Small intestine (tissue), 7 donors: ENCODE results near the gene F12. TPM values are rescaled to one million over a fixed set of nuclear protein-coding genes. Genes with fewer than 3 reads are reported as not detected.

Experiments used
- DNase-seq, 2 donors: peaks; one replicate each; pipeline versions ENCODE4 v3.0.0 to v3.0.0-alpha.2; 2013
- FAIRE-seq: peaks from 2 replicates; lab custom pipeline; 2012; peaks lifted over from hg19 to GRCh38; lab: Jason Lieb, UNC
- H3K27ac ChIP-seq, 3 donors: one replicate each; pipeline ENCODE4 v1.5.1; 2013; ENCODE audit warnings: low read length in 2 of 3, mild to moderate bottlenecking in 2 of 3, control low read depth in 1 of 3, inconsistent platforms in 1 of 3, low read depth in 1 of 3, moderate library complexity in 1 of 3
- H3K27me3 ChIP-seq, 3 donors: one replicate each; pipeline ENCODE4 v1.6.1; 2013; ENCODE audit warnings: low read length in 3 of 3, inconsistent platforms in 1 of 3; ENCODE audit not compliant: control insufficient read depth in 3 of 3, insufficient read depth in 3 of 3
- H3K36me3 ChIP-seq, 3 donors: one replicate each; pipeline ENCODE4 v1.6.1; 2013; ENCODE audit warnings: low read length in 3 of 3, inconsistent platforms in 1 of 3, low read depth in 1 of 3, mild to moderate bottlenecking in 1 of 3, moderate library complexity in 1 of 3; ENCODE audit not compliant: control insufficient read depth in 3 of 3, insufficient read depth in 2 of 3
- H3K4me1 ChIP-seq, 3 donors: one replicate each; pipeline ENCODE4 v1.6.1; 2013; ENCODE audit warnings: low read length in 2 of 3, inconsistent platforms in 1 of 3, low read depth in 1 of 3, mild to moderate bottlenecking in 1 of 3, moderate library complexity in 1 of 3; ENCODE audit not compliant: control insufficient read depth in 3 of 3, insufficient read depth in 2 of 3
- H3K4me3 ChIP-seq, 3 donors: one replicate each; pipeline ENCODE4 v1.5.1; 2013; ENCODE audit warnings: low read length in 3 of 3, control low read depth in 1 of 3, inconsistent platforms in 1 of 3, low read depth in 1 of 3, mild to moderate bottlenecking in 1 of 3, moderate library complexity in 1 of 3
- H3K9me3 ChIP-seq, 2 donors: one replicate each; pipeline ENCODE4 v1.6.1; 2013; ENCODE audit warnings: low read depth in 1 of 2, low read length in 1 of 2; ENCODE audit not compliant: control insufficient read depth in 2 of 2, insufficient read depth in 1 of 2
- WGBS, 3 donors: extraction: QIAGEN DNeasy Blood & Tissue Kit; methylation state at CpG; one replicate each; pipeline ENCODE4 v1.1.7; 2013; 5-methylcytosine and 5-hydroxymethylcytosine counted together
- polyA plus RNA-seq, 4 donors: library from polyadenylated mRNA; stranded (reverse) in 3 of 4; unstranded in 1 of 4; fragments of 200-250 nt in 3 of 4; fragments of 120-200 nt in 1 of 4; gene quantifications; one replicate each; pipeline versions ENCODE4 v1.2.1 to v1.2.3, GENCODE V29; 2013
- donor health status: healthy with polysubstance abuse.
- donor health status: control.
- donor health status: control.
- donor health status: Bipolar disorder and iron deficiency.
- donor health status: healthy.

Gene F12
- polyA plus RNA-seq, 4 donors, result 0.28 to 22.4 (median 18.6) TPM

GRCh38 chr5:177393990-177394389, 15.4 kb downstream of the F12 start:
- H3K27ac ChIP-seq, result no peak overlapping the region
- H3K36me3 ChIP-seq, result no peaks in the 10 kb centered on the region
- no peak for DNase-seq
- no peaks in the 10 kb centered on the region for H3K9me3 ChIP-seq
- H3K27me3 ChIP-seq, result peaks cover 0 to 25% (median 0%) of the 10 kb centered on the region in 3 donors
- no peak for FAIRE-seq
- WGBS, 3 donors, result 65 to 76% (median 72%) methylated on average over 5 of the region's 5 CpGs
- no peaks in the 10 kb centered on the region for H3K4me1 ChIP-seq
- H3K4me3 ChIP-seq, result no peak overlapping the region

GRCh38 chr5:177393206-177393765, 16.1 kb downstream of the F12 start:
- Histone ChIP-seq H3K27me3 (peaks cover 0 to 18% (median 0%) of the 10 kb centered on the region in 3 donors), H3K4me1 (no peaks in the 10 kb centered on the region), H3K36me3 (no peaks in the 10 kb centered on the region), H3K4me3 (no peak overlapping the region), H3K9me3 (no peaks in the 10 kb centered on the region), H3K27ac (no peak overlapping the region)
- DNase-seq, result no peak
- no peak for FAIRE-seq
- WGBS, 3 donors, result 69 to 78% (median 70%) methylated on average over 1 of the region's 1 CpG

DNA sequence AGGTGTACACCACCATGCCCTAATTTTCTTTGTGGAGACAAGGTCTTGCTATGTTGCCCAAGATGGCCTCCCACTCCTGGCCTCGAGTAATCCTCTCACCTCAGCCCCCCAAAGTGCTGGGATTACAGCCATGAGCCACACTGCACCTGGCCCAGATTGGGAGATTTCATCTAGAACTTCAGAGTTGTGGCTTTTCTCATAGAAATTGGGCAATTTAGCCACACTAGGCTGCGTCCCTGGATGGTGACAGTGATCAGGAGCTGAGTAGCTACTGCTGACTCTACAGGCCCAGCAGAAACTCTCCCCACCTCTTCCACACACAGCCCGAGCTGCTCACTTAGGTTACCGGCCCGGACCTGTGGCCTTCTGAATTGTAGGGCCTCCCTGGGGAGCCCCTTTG, 16.6 kb downstream of the F12 start:
- H3K27ac ChIP-seq, result no peak overlapping the region
- H3K36me3 ChIP-seq, result no peaks in the 10 kb centered on the region
- peaks cover 0 to 15% (median 0%) of the 10 kb centered on the region in 3 donors for H3K27me3 ChIP-seq
- no peaks in the 10 kb centered on the region for H3K9me3 ChIP-seq
- DNase-seq (no peak), FAIRE-seq (no peak)
- no peak overlapping the region for H3K4me3 ChIP-seq
- 83 to 91% (median 84%) methylated on average over 5 of the region's 5 CpGs for WGBS, 3 donors
- H3K4me1 ChIP-seq, result no peaks in the 10 kb centered on the region

- H3K4me1 ChIP-seq, result no peaks in the 10 kb centered on the region
- FAIRE-seq (no peak), DNase-seq (peak; percentile 85 to 92)
- peaks cover 0 to 11% (median 0%) of the 10 kb centered on the region in 3 donors for H3K27me3 ChIP-seq
- 20 to 26% (median 22%) methylated on average over 13 of the region's 13 CpGs for WGBS, 3 donors
- no peak overlapping the region for H3K4me3 ChIP-seq
- no peaks in the 10 kb centered on the region for H3K36me3 ChIP-seq
- H3K9me3 ChIP-seq, result no peaks in the 10 kb centered on the region
- H3K27ac ChIP-seq, result no peak overlapping the region
Measured at GRCh38 chr5:177390363-177391300, 18.7 kb downstream of the F12 start.

- no peaks in the 10 kb centered on the region for H3K9me3 ChIP-seq
- DNase-seq, result peak; percentile 31 to 51
- no peak overlapping the region for H3K4me3 ChIP-seq
- no peaks in the 10 kb centered on the region for H3K36me3 ChIP-seq
- WGBS, 3 donors, result 25 to 35% (median 31%) methylated on average over 21 of the region's 21 CpGs
- H3K27ac ChIP-seq, result peak overlapping the region in 2 of 3 donors; percentile 23 to 55
- peaks cover 0 to 8% (median 0%) of the 10 kb centered on the region in 3 donors for H3K27me3 ChIP-seq
- FAIRE-seq, result no peak
- H3K4me1 ChIP-seq, result no peaks in the 10 kb centered on the region
Measured at GRCh38 chr5:177389241-177390169, 19.9 kb downstream of the F12 start.

DNA sequence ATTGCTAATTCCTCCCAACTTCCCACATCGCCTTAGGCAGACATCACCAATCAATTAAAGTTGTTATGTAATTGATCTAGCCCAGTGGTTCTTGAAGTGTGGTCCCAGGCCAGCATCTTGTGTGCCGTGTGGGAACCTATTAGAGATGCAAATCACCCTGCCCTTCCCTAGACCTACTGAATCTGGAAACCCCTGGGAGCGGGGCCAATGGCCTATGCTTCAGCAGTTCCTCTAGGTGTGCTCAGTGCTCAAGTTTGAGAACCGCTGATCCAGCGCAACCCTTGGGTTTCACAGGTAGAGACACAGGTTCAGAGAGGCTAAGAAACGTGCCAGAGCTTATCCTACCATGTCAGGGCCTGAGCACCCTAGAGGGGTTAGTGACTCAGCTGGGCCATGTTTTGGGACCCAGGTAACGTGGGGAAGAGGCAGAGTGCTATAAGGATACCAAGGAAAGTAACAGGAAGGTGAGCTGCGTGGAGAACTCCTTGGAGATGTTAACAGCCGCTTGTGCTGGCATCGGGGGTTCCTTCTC, 20.8 kb downstream of the F12 start:
- Histone ChIP-seq H3K27me3 (no peaks in the 10 kb centered on the region), H3K4me3 (no peak overlapping the region), H3K27ac (peak overlapping the region in 2 of 3 donors; percentile 23 to 55), H3K36me3 (no peaks in the 10 kb centered on the region), H3K4me1 (no peaks in the 10 kb centered on the region), H3K9me3 (no peaks in the 10 kb centered on the region)
- FAIRE-seq, result no peak
- DNase-seq, result no peak
- 88 to 92% (median 90%) methylated on average over 10 of the region's 10 CpGs for WGBS, 3 donors

DNA sequence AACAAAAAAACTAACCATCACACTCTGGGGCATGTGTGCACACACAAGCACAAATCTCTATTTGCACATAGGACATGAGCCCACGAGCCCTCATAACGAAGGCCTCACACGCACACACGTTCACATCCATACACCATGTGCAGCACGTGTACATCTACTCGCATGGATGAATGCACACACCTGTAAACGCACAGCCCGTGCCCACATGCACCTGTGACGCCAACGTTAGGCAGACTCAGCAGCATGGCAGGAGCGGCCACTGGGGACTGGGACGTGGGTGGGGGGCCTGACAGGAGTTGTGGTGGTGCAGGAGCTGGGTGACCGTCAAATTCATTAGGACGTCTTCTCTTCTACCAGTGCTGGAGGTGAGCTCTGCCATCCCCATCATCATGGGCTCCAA, 22.0 kb downstream of the F12 start:
- Histone ChIP-seq H3K27me3 (peaks cover 0 to 2% (median 0%) of the 10 kb centered on the region in 3 donors), H3K36me3 (no peaks in the 10 kb centered on the region), H3K4me1 (no peaks in the 10 kb centered on the region), H3K9me3 (no peaks in the 10 kb centered on the region), H3K27ac (no peak overlapping the region), H3K4me3 (no peak overlapping the region)
- 83 to 86% (median 83%) methylated on average over 14 of the region's 14 CpGs for WGBS, 3 donors
- no peak for FAIRE-seq
- no peak for DNase-seq

DNA sequence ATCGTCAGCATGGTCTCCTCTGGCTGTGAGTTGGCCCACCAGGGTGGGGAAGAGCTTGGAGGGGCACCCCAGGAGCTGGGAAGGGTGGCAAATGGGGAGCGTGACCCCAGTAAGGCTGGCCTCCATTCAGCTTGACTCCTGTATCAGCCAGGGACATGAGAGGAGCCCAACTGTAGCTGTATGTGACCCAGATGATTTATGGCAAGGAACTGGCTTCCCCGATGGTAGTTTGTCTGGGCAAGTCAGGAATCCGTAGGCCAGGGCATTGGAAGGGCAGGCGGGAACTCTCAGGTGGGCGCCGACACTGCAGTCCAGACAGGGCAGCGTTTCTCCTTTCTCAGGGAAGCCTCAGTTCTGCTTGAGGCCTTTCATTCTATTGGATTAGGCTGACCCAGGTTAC, 22.8 kb downstream of the F12 start:
- H3K4me3 ChIP-seq, result no peak overlapping the region
- WGBS, 3 donors, result 81 to 87% (median 85%) methylated on average over 8 of the region's 8 CpGs

More for the DNA sequence above, 22.8 kb downstream of the F12 start:
- FAIRE-seq (no peak), DNase-seq (no peak)
- Histone ChIP-seq H3K9me3 (no peaks in the 10 kb centered on the region), H3K4me1 (no peaks in the 10 kb centered on the region), H3K36me3 (no peaks in the 10 kb centered on the region), H3K27ac (no peak overlapping the region), H3K27me3 (peaks cover 0 to 4% (median 0%) of the 10 kb centered on the region in 3 donors)
